ENCODE results near the gene IFI35. TPM values are rescaled to one million over a fixed set of nuclear protein-coding genes. Genes with fewer than 3 reads are reported as not detected.

The IFI35 gene
- total and polyA plus RNA-seq, 2 donors from 2014 or later: 41.4 to 58.6 TPM

DNA sequence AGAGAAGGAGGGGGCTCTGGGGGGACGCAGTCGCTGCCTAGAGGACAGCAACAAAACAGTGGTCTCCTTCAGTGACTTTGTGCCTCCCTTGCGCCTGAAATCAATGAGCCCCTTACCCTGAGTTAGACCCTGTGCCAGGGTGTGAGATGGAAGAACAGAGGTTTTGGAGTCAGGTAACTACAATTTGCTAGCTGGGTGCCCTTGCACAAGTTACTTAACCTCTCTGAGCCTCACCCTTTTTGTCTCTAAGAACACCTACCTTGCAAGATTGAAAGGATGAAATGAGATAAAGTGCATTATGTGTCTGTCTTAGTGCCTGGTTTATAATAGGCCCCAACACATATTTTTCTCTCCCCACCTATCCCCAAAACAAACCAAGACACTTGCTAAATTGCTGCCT is 28.3 kb downstream of the IFI35 start:
- no peak overlapping the region for H3K4me3 ChIP-seq (ENCODE audit: low read length in 3 of 3)
- intact Hi-C loops (cut with DNase I): no loop called here
- FAIRE-seq (no peak), DNase-seq (no peak)
- TF ChIP-seq, protein P1, sequence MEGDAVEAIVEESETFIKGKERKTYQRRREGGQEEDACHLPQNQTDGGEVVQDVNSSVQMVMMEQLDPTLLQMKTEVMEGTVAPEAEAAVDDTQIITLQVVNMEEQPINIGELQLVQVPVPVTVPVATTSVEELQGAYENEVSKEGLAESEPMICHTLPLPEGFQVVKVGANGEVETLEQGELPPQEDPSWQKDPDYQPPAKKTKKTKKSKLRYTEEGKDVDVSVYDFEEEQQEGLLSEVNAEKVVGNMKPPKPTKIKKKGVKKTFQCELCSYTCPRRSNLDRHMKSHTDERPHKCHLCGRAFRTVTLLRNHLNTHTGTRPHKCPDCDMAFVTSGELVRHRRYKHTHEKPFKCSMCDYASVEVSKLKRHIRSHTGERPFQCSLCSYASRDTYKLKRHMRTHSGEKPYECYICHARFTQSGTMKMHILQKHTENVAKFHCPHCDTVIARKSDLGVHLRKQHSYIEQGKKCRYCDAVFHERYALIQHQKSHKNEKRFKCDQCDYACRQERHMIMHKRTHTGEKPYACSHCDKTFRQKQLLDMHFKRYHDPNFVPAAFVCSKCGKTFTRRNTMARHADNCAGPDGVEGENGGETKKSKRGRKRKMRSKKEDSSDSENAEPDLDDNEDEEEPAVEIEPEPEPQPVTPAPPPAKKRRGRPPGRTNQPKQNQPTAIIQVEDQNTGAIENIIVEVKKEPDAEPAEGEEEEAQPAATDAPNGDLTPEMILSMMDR (IDR thresholded peaks at IDR 0.05; ENCODE audit: borderline replicate concordance, extremely low read depth, insufficient read depth): no peak
- H3K27ac ChIP-seq (ENCODE audit: low read depth in 2 of 2, low read length in 2 of 2): no peak overlapping the region
- no peaks in the 10 kb centered on the region for H3K9me3 ChIP-seq (ENCODE audit: control insufficient read depth in 2 of 3, insufficient read depth in 1 of 3, low read length in 3 of 3)
- H3K36me3 ChIP-seq (ENCODE audit: control insufficient read depth in 2 of 3, insufficient read depth in 3 of 3, low read length in 3 of 3): no peaks in the 10 kb centered on the region
- no peak overlapping the region for H3K9ac ChIP-seq (ENCODE audit: low read length in 3 of 3)
- no peaks in the 10 kb centered on the region for H3K4me1 ChIP-seq (ENCODE audit: control insufficient read depth in 2 of 3, insufficient read depth in 2 of 3, low read depth in 1 of 3, low read length in 3 of 3)
- H3K27me3 ChIP-seq (ENCODE audit: control insufficient read depth, insufficient read depth, low read length): no peaks in the 10 kb centered on the region

DNA sequence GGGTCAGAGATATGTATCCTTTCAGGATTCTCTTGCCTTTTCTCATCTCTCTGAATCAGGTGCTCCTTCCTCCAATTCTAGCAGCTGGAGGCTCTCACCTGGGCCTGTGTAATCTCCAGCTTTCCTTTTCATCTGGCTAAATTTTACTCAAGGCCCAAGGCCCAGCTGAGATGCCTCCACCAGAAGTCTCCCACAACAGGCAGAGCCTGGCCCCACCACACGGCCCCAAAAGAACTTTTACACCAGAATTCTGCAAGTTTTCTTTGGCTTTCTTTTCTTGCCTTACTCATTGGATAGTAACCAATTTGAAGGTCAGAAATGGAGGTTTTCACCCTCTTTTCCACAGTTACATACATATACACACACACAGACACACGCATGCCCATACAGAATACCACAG is 33.1 kb downstream of the IFI35 start:
- Histone ChIP-seq H3K9me3 (ENCODE audit: control insufficient read depth in 2 of 3, insufficient read depth in 1 of 3, low read length in 3 of 3) (no peaks in the 10 kb centered on the region), H3K4me3 (ENCODE audit: low read length in 3 of 3) (no peak overlapping the region), H3K4me1 (ENCODE audit: control insufficient read depth in 2 of 3, insufficient read depth in 2 of 3, low read depth in 1 of 3, low read length in 3 of 3) (no peaks in the 10 kb centered on the region), H3K27me3 (ENCODE audit: control insufficient read depth, insufficient read depth, low read length) (no peaks in the 10 kb centered on the region), H3K36me3 (ENCODE audit: control insufficient read depth in 2 of 3, insufficient read depth in 3 of 3, low read length in 3 of 3) (no peaks in the 10 kb centered on the region), H3K27ac (ENCODE audit: low read depth in 2 of 2, low read length in 2 of 2) (no peak overlapping the region), H3K9ac (ENCODE audit: low read length in 3 of 3) (no peak overlapping the region)
- DNase-seq: no peak
- intact Hi-C loops (cut with DNase I): no loop called here
- TF ChIP-seq, protein P1 (IDR thresholded peaks at IDR 0.05; ENCODE audit: borderline replicate concordance, extremely low read depth, insufficient read depth): no peak
- FAIRE-seq: no peak

DNA sequence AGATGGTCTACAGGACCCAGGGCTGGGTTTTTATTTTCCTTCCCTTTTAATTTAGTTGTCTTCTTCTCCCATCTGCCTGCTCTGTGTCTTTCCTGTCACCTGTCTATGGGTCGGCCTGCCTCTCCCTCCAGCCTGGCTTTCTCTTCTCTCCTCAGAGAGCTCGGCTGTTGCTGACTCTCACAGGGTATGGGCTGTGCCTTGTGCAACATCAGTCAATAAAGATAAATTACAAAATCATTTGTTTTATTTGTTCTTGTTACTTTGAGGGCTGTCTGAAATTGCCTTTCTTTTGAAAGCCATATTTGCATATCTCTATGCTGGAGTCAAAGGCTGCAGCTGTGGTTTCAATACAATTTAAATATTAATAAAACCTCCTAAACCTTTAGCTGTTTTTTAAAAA is 34.1 kb downstream of the IFI35 start:
- Histone ChIP-seq H3K4me1 (ENCODE audit: control insufficient read depth in 2 of 3, insufficient read depth in 2 of 3, low read depth in 1 of 3, low read length in 3 of 3) (no peaks in the 10 kb centered on the region), H3K36me3 (ENCODE audit: control insufficient read depth in 2 of 3, insufficient read depth in 3 of 3, low read length in 3 of 3) (no peaks in the 10 kb centered on the region), H3K9ac (ENCODE audit: low read length in 3 of 3) (no peak overlapping the region), H3K4me3 (ENCODE audit: low read length in 3 of 3) (no peak overlapping the region), H3K27me3 (ENCODE audit: control insufficient read depth, insufficient read depth, low read length) (no peaks in the 10 kb centered on the region), H3K9me3 (ENCODE audit: control insufficient read depth in 2 of 3, insufficient read depth in 1 of 3, low read length in 3 of 3) (no peaks in the 10 kb centered on the region), H3K27ac (ENCODE audit: low read depth in 2 of 2, low read length in 2 of 2) (no peak overlapping the region)
- DNase-seq (no peak), FAIRE-seq (no peak)
- TF ChIP-seq, protein P1 (IDR thresholded peaks at IDR 0.05; ENCODE audit: borderline replicate concordance, extremely low read depth, insufficient read depth): no peak
- intact Hi-C loops (cut with DNase I): no loop called here

DNA sequence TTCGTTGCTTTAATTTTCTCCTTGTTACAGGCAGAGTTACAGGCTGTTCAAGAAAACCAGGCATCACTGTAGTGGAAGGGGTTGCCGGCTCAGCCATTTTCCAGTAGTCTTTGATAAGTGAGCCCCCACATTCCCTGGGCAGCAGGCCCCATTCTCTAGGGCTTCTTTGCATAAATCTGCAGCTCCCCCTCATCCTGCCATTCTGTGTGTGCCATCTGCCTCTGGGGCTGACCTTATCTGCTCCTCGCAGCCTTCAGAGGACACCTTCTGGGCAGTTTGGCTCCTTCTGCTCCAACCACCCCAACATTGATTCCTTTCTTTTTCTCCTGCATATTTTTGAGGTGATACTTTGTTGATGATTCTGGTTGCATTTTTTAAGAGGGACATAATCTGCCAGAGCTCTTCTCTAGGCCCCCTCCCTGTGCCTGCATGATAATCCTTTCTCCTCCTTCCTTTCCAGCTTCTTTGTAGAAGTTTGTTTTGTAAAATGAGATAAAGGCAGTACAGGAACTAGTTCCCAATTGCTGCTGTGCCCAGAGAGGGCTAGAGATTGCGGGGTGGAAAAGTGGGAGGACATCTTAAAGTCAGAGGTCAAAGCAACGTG is 35.5 kb downstream of the IFI35 start:
- TF ChIP-seq, protein P1 (IDR thresholded peaks at IDR 0.05; ENCODE audit: borderline replicate concordance, extremely low read depth, insufficient read depth): no peak
- no peak overlapping the region for H3K9ac ChIP-seq (ENCODE audit: low read length in 3 of 3)
- DNase-seq (no peak), FAIRE-seq (no peak)
- H3K36me3 ChIP-seq (ENCODE audit: control insufficient read depth in 2 of 3, insufficient read depth in 3 of 3, low read length in 3 of 3): no peaks in the 10 kb centered on the region
- no peaks in the 10 kb centered on the region for H3K27me3 ChIP-seq (ENCODE audit: control insufficient read depth, insufficient read depth, low read length)
- H3K27ac ChIP-seq (ENCODE audit: low read depth in 2 of 2, low read length in 2 of 2): no peak overlapping the region
- H3K4me3 ChIP-seq (ENCODE audit: low read length in 3 of 3): no peak overlapping the region
- no peaks in the 10 kb centered on the region for H3K9me3 ChIP-seq (ENCODE audit: control insufficient read depth in 2 of 3, insufficient read depth in 1 of 3, low read length in 3 of 3)
- H3K4me1 ChIP-seq (ENCODE audit: control insufficient read depth in 2 of 3, insufficient read depth in 2 of 3, low read depth in 1 of 3, low read length in 3 of 3): no peaks in the 10 kb centered on the region
- intact Hi-C loops (cut with DNase I): no loop called here
